Measurements from ENCODE around the gene LRPAP1.

DNA sequence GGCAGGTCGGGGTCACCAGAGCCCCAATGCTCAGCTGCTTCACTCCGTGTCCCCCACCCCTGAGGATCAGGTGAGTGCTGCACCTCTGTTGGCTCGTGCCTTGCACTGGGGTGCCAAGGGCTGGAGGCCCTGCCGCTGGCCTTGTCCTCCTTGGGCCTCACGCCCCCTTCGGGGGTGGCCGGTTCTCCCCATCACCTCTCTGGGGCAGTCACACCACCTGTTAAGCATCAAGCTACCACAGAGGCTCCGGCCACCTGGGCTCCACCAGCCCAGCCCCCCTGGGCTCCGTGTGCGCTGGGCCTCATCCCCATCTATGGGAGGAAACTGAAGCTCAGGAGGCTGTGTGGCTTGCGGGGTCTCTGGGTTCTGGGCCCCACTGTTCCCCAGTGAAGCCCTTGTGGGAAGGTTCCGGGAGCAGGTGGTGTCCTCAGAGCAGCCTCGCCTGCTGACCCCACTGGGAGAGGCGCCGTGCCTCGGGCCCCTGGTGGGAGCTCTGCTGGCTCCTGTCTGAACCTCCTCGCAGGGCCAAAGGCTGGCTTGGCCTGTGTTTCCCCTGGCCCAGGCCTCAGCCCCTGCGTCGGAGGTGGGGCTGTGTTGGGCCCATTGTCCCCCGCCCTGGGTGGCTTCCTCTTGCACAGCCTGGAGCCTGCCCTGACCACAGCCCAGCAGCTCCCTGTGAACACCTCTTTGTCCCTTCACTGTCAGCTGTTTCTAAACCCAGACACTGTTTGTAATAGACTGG, 38.3 kb downstream of the LRPAP1 start:
- TF ChIP-seq RAD21 (IDR thresholded peaks at IDR 0.05; ENCODE audit: low read length), result no peak
- TF ChIP-seq, protein P1, sequence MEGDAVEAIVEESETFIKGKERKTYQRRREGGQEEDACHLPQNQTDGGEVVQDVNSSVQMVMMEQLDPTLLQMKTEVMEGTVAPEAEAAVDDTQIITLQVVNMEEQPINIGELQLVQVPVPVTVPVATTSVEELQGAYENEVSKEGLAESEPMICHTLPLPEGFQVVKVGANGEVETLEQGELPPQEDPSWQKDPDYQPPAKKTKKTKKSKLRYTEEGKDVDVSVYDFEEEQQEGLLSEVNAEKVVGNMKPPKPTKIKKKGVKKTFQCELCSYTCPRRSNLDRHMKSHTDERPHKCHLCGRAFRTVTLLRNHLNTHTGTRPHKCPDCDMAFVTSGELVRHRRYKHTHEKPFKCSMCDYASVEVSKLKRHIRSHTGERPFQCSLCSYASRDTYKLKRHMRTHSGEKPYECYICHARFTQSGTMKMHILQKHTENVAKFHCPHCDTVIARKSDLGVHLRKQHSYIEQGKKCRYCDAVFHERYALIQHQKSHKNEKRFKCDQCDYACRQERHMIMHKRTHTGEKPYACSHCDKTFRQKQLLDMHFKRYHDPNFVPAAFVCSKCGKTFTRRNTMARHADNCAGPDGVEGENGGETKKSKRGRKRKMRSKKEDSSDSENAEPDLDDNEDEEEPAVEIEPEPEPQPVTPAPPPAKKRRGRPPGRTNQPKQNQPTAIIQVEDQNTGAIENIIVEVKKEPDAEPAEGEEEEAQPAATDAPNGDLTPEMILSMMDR (IDR thresholded peaks at IDR 0.05), result no peak
- TF ChIP-seq EZH2phosphoT487 (IDR thresholded peaks at IDR 0.05; ENCODE audit: borderline replicate concordance, low read depth), result no peak
- no peak for TF ChIP-seq POLR2AphosphoS5 (IDR thresholded peaks at IDR 0.05; ENCODE audit: low read depth, low read length)

Measured in SK-N-SH (cell line).